ENCODE measurements around the gene CPE.

DNA sequence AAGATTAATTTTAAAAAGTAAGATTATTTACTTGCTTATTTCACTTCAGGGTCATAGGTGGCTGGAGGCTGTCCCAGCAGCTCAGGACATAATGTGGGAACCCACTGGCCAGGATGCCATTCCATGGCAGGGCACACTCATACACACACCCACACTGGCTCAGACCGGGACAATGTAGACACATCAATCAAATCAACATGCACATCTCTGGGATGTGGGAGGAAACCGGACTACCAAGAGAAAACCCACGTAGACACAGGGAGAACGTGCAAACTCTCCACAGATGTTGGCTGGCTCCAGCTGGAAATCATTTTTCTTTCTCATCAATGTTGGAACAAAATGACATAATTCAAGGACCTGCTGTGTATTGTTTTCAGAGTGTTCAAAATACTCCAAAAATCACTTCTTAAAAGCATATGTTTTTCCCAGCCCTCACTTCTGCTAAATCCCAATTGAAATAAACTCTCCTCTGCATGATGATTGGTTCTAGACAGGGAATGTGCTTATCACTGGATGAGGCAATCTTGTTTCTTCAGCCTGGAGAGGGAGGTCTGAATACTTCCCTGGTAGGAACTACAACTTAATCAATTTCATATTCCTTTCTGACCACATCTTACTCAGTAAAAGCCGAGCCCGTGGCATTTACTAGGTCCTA, 18.6 kb upstream of the CPE start:
- TF ChIP-seq CTCF (IDR thresholded peaks at IDR 0.05) (no peak), POLR2A (IDR thresholded peaks at IDR 0.05) (no peak)

Data from body of pancreas (tissue), 4 donors.